GM12865 (cell line): ENCODE measurements around the gene TLE2.

Source experiments
- DNase-seq: peaks from one replicate; pipeline ENCODE4 v3.0.0; 2010; ENCODE audit warnings: low read depth
- H3K4me3 ChIP-seq: 2 replicates; pipeline ENCODE4 v1.5.1; 2011; ENCODE audit warnings: mild to moderate bottlenecking, low read depth, low read length, control low read depth
- TF ChIP-seq, protein P1 (sequence below): IDR thresholded peaks from 2 replicates; pipeline ENCODE4 v1.5.1; 2011; ENCODE audit warnings: low read length, control low read depth, low read depth, inconsistent platforms; ENCODE audit not compliant: insufficient read depth; ENCODE audit errors: missing control alignments

The TLE2 gene

GRCh38 chr19:3067563-3067962 is 38.5 kb upstream of the TLE2 start:
- TF ChIP-seq, protein P1, sequence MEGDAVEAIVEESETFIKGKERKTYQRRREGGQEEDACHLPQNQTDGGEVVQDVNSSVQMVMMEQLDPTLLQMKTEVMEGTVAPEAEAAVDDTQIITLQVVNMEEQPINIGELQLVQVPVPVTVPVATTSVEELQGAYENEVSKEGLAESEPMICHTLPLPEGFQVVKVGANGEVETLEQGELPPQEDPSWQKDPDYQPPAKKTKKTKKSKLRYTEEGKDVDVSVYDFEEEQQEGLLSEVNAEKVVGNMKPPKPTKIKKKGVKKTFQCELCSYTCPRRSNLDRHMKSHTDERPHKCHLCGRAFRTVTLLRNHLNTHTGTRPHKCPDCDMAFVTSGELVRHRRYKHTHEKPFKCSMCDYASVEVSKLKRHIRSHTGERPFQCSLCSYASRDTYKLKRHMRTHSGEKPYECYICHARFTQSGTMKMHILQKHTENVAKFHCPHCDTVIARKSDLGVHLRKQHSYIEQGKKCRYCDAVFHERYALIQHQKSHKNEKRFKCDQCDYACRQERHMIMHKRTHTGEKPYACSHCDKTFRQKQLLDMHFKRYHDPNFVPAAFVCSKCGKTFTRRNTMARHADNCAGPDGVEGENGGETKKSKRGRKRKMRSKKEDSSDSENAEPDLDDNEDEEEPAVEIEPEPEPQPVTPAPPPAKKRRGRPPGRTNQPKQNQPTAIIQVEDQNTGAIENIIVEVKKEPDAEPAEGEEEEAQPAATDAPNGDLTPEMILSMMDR: no peak
- no peak overlapping the region for H3K4me3 ChIP-seq
- DNase-seq: no peak

GRCh38 chr19:3066482-3067049 is 37.5 kb upstream of the TLE2 start:
- TF ChIP-seq, protein P1: no peak
- no peak overlapping the region for H3K4me3 ChIP-seq
- DNase-seq: no peak

GRCh38 chr19:3065675-3066357 is 36.7 kb upstream of the TLE2 start:
- peak; percentile 97 for DNase-seq
- TF ChIP-seq, protein P1: no peak
- peak overlapping the region; percentile 11 for H3K4me3 ChIP-seq

DNA sequence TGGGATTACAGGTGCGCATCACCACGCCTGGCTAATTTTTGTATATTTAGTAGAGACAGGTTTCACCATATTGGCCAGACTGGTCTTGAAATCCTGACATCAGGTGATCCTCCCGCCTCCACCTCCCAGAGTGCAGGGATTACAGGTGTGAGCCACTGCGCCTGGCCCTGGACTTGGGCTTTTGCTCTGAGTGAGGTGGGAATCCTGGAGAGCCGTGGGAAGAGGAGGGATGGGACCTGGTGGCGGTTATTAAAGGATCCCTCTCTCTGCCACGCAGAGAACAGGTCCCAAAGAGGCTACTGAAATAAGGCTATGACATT is 34.9 kb upstream of the TLE2 start:
- TF ChIP-seq, protein P1: no peak
- DNase-seq: no peak
- no peak overlapping the region for H3K4me3 ChIP-seq

DNA sequence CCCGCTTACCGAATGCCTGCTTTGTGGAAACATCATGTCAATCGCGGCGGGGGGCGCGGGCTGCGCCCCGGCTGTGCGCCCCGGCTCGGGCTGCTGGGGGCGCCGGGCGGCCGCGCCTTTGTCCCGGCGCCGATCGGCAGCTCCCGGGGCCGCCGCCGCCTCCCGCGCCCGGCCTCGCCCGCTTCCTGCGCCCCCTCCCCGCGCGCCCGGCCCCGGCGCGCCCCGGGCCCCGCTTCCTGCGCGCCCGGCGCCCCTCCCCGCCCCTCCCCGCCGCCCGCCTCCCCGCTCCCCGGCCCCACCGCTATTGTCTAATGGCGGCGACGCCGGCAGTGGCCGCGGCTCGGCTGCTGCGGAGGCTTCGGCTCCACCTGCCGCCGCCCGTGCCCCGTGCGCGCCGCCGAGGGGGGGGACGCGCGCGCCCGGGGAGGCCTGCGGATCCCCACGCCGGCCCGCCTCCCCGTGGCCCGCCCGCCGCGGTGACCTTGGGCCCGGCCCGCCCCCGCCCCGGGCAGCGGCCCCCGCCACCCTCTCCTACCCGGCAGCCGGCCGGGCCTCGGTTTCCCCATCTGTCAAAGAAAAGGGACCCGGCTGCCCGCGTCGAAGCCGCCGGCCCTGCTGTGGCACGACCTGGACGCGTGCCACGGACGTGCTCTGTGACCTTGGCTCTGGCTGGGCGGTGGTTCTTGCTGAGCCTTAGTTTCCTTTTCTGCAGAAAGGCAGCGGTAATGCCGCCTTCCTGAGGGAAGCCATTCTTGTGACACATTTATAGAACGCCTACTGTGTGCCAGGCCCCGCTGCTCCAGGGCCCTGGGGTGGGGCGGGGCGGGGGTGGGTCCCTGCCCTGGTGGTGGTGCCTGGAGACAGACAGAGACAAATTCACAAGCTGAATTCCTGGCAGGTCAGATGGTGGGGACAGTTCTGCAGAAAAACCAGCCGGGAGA is 33.4 kb upstream of the TLE2 start, which contains the start of gene TLE5:
Gene TLE5, minus strand, starts transcription at position 331 of the 941 bp plus-strand sequence. Its CDS starts 295 bp downstream, at position 36.
- H3K4me3 ChIP-seq: peak within 1 kb of the TSS; percentile 97
- DNase-seq: peak; percentile 86
- TF ChIP-seq, protein P1: no peak

DNA sequence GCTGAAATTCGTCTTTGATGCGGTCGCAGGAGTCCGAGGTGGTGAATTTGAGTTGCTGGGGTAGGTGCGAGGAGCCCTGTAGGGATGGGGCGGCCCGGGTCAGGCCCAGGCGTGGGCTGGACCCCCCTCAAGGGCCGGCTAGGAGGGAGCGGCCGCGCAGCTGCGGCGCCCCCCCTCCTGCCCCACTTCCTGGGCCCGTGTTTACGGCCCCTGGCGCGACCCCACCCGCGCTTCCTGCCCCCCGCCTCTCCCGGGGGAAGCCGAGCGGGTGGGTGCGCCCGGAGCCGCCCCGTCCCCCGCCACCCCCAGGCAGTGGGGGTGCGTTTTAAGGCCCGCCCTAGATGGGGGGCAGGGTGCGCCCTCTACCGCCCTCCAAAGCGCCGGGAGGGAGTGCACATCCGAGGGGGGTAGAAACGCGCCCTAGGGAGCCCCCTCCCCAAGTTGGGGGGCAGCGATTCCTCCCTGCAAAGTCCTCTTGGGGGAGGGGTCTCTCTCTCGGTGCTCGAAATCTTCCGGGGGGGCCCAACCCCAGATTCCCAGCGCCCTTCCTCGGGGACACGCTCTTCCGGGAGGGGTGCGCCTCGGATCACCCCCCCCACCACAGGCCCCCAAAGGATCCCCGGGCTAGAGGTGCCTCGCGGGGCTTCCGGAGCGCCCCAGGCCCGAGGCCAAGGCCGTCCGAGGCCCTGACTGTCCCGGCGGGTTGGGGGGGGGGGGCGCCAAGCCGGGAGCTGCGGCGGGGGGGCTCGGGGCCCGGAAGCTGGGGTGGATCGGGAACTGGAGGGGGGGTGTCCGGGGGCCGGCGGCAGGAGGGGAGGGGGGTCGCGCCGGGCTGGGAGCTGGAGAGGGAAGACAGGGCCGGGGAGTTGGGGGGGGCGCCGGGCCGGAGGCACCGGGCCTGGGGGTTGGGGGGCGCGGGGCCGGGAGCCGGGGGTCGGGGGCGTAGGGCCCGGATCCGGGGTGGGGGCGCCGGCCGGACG is 32.4 kb upstream of the TLE2 start:
- H3K4me3 ChIP-seq: peak overlapping the region; percentile 97
- DNase-seq: peak; percentile 85
- TF ChIP-seq, protein P1: peak; percentile 41
